ENCODE results near the gene ATP13A4. TPM values are rescaled to one million over a fixed set of nuclear protein-coding genes. Genes with fewer than 3 reads are reported as not detected.
"Not testable (repeated sequence)": the region's sequence is repeated elsewhere in the genome, so short reads cannot be mapped to it uniquely, and the experiment has no call there.

The ATP13A4 gene
- total RNA-seq, 1 experiment from 2014 or later, result not detected

GRCh38 chr3:193545304-193545703 is 9.4 kb downstream of the ATP13A4 start:
- no peak overlapping the region for H3K4me3 Mint-ChIP-seq (ENCODE audit: unreplicated experiment)
- CTCF ChIA-PET, result interaction anchor here (0.6 kb wide), 1 partner anchor 285 kb away, joined by 6 read pairs; no protein-coding TSS in a partner anchor
- H3K27me3 Mint-ChIP-seq (ENCODE audit: insufficient read depth, unreplicated experiment), result peaks cover 12% of the 10 kb centered on the region
- no peak for DNase-seq (ENCODE audit: unreplicated experiment)
- intact Hi-C loops (cut with micrococcal nuclease), result no loop called here
- TF ChIP-seq, protein P1, sequence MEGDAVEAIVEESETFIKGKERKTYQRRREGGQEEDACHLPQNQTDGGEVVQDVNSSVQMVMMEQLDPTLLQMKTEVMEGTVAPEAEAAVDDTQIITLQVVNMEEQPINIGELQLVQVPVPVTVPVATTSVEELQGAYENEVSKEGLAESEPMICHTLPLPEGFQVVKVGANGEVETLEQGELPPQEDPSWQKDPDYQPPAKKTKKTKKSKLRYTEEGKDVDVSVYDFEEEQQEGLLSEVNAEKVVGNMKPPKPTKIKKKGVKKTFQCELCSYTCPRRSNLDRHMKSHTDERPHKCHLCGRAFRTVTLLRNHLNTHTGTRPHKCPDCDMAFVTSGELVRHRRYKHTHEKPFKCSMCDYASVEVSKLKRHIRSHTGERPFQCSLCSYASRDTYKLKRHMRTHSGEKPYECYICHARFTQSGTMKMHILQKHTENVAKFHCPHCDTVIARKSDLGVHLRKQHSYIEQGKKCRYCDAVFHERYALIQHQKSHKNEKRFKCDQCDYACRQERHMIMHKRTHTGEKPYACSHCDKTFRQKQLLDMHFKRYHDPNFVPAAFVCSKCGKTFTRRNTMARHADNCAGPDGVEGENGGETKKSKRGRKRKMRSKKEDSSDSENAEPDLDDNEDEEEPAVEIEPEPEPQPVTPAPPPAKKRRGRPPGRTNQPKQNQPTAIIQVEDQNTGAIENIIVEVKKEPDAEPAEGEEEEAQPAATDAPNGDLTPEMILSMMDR (IDR thresholded peaks at IDR 0.05; ENCODE audit: unreplicated experiment), result no peak
- no peak overlapping the region for H3K27ac Mint-ChIP-seq (ENCODE audit: low read depth, unreplicated experiment)
- no TSS peak for BruUV-seq (replicated peaks)
- H3K36me3 Mint-ChIP-seq (ENCODE audit: insufficient read depth, unreplicated experiment), result no peaks in the 10 kb centered on the region
- H3K9me3 Mint-ChIP-seq (ENCODE audit: unreplicated experiment), result peaks cover 7% of the 10 kb centered on the region
- POLR2A ChIA-PET, result no interaction called here
- no peaks in the 10 kb centered on the region for H3K4me1 Mint-ChIP-seq (ENCODE audit: insufficient read depth, unreplicated experiment)

DNA sequence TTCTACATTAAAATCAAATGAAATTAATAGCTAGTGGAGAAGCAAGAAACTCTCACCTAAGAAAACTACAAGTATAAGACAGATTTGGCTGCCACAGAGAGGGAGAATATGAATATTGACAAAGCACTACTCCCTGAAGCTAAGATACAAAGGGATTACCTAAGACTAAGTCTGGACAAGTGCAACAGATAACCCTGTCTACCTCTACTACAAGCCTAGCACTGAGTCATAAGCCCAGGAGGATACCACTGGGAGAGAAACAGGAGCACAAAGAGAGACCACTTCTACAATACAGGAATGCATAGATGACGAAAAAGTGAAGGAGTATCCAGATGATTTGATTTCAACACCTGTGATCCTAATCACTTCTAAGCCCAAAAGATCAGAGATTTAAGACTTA is 10.4 kb downstream of the ATP13A4 start:
- no peak overlapping the region for H3K27ac Mint-ChIP-seq (ENCODE audit: low read depth, unreplicated experiment)
- peaks cover 12% of the 10 kb centered on the region for H3K27me3 Mint-ChIP-seq (ENCODE audit: insufficient read depth, unreplicated experiment)
- no peak overlapping the region for H3K4me3 Mint-ChIP-seq (ENCODE audit: unreplicated experiment)
- H3K4me1 Mint-ChIP-seq (ENCODE audit: insufficient read depth, unreplicated experiment), result no peaks in the 10 kb centered on the region
- TF ChIP-seq, protein P1 (IDR thresholded peaks at IDR 0.05; ENCODE audit: unreplicated experiment), result no peak
- CTCF ChIA-PET, result interaction anchor here (1.1 kb wide), 1 partner anchor 8 kb away, joined by 4 read pairs; no protein-coding TSS in a partner anchor
- no peak for DNase-seq (ENCODE audit: unreplicated experiment)
- H3K9me3 Mint-ChIP-seq (ENCODE audit: unreplicated experiment), result peaks cover 7% of the 10 kb centered on the region
- no TSS peak for BruUV-seq (replicated peaks)
- POLR2A ChIA-PET, result no interaction called here
- intact Hi-C loops (cut with micrococcal nuclease), result no loop called here
- no peaks in the 10 kb centered on the region for H3K36me3 Mint-ChIP-seq (ENCODE audit: insufficient read depth, unreplicated experiment)

DNA sequence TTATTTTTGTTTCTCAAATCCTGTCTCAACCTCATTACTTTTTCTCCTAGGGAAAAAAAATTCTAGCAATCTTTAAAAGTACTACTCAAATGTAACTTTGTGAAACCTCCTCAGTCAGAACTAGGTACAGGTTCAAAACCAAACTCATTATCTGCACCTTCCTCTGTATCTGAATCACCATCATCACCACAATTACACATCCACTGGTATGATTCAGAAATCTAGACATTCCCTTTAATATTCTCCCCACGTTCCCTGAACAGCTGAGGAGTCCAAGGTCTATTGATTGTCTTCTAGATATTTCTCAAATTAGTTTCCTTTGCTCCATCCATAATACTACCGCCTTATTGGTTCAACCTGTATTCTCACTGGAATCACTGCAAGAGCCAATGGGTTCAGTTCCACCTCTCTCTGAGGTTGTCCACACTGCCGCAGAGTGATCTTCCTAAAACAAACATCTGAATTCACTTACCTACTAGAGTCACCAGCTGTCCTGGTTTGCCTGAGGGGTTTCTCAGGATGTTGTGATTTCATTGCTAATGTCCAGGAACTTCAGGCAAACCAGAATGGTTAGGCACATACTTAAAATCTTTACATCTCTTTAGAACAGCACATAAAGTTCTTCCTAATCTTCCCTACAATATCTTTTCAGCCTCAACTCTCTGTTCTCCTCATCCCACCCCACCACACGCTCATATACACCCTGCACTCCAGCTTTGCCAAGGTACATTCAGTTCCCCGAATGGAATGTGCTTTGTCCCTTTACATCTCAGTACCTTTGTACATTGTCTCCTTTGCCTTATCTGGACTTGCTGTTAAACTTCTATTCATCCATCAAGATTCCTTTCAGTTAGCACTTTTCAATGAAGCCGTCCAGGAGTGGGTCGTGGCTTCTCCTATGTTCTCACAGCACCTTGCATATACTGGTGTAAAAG is 24.2 kb downstream of the ATP13A4 start:
- Mint-ChIP-seq H3K36me3 (ENCODE audit: insufficient read depth, unreplicated experiment) (no peaks in the 10 kb centered on the region), H3K4me3 (ENCODE audit: unreplicated experiment) (no peak overlapping the region), H3K9me3 (ENCODE audit: unreplicated experiment) (no peaks in the 10 kb centered on the region), H3K4me1 (ENCODE audit: insufficient read depth, unreplicated experiment) (no peaks in the 10 kb centered on the region), H3K27me3 (ENCODE audit: insufficient read depth, unreplicated experiment) (peaks cover 35% of the 10 kb centered on the region), H3K27ac (ENCODE audit: low read depth, unreplicated experiment) (no peak overlapping the region)
- no peak for DNase-seq (ENCODE audit: unreplicated experiment)
- ChIA-PET CTCF (no interaction called here), POLR2A (interaction anchor here (1.1 kb wide), 1 partner anchor 18 kb away, joined by 3 read pairs; no protein-coding TSS in a partner anchor)
- BruUV-seq (replicated peaks), result no TSS peak
- intact Hi-C loops (cut with micrococcal nuclease), result no loop called here
- TF ChIP-seq, protein P1 (IDR thresholded peaks at IDR 0.05; ENCODE audit: unreplicated experiment), result no peak

GRCh38 chr3:193526085-193526484 is 28.6 kb downstream of the ATP13A4 start:
- CTCF ChIA-PET; H3K27ac Mint-ChIP-seq (ENCODE audit: low read depth, unreplicated experiment); intact Hi-C loops (cut with micrococcal nuclease); H3K36me3 Mint-ChIP-seq (ENCODE audit: insufficient read depth, unreplicated experiment); DNase-seq (ENCODE audit: unreplicated experiment); H3K9me3 Mint-ChIP-seq (ENCODE audit: unreplicated experiment); H3K4me1 Mint-ChIP-seq (ENCODE audit: insufficient read depth, unreplicated experiment); BruUV-seq (replicated peaks); H3K4me3 Mint-ChIP-seq (ENCODE audit: unreplicated experiment): not testable (repeated sequence)
- peaks cover 13% of the 10 kb centered on the region for H3K27me3 Mint-ChIP-seq (ENCODE audit: insufficient read depth, unreplicated experiment)
- POLR2A ChIA-PET, result interaction anchor here (0.6 kb wide), 1 partner anchor 564 kb away, joined by 3 read pairs; no protein-coding TSS in a partner anchor
